Retinal pigment epithelial cell (primary cell): ENCODE data around the gene XYLT1.

Source experiments
- DNase-seq: peaks from one replicate; pipeline ENCODE4 v3.0.0-alpha.2; 2010; ENCODE audit warnings: low read depth
- H3K4me3 ChIP-seq: 2 replicates; pipeline ENCODE4 v1.5.1; 2011; ENCODE audit warnings: mild to moderate bottlenecking, low read length, control low read depth, moderate library complexity
- CTCF ChIP-seq: conservative IDR thresholded peaks from 2 replicates; pipeline ENCODE4 v1.5.1; 2011; ENCODE audit warnings: low read depth, low read length, control low read depth, inconsistent platforms

The XYLT1 gene

GRCh38 chr16:17237350-17237944 lies 233.3 kb downstream of the XYLT1 start:
- no peak overlapping the region for H3K4me3 ChIP-seq
- no peak for DNase-seq
- TF ChIP-seq CTCF, result no peak

- no peak for TF ChIP-seq CTCF
- DNase-seq, result no peak
- no peak overlapping the region for H3K4me3 ChIP-seq
Observed at GRCh38 chr16:17235147-17235815, 235.5 kb downstream of the XYLT1 start.

GRCh38 chr16:17233318-17234002 lies 237.3 kb downstream of the XYLT1 start:
- H3K4me3 ChIP-seq, result no peak overlapping the region
- TF ChIP-seq CTCF, result no peak
- no peak for DNase-seq

- H3K4me3 ChIP-seq, result no peak overlapping the region
- no peak for TF ChIP-seq CTCF
- no peak for DNase-seq
Observed at GRCh38 chr16:17232487-17232886, 238.3 kb downstream of the XYLT1 start.

- TF ChIP-seq CTCF, result no peak
- no peak overlapping the region for H3K4me3 ChIP-seq
- DNase-seq, result no peak
Observed at GRCh38 chr16:17231972-17232371, 238.8 kb downstream of the XYLT1 start.

- TF ChIP-seq CTCF, result no peak
- no peak for DNase-seq
- no peak overlapping the region for H3K4me3 ChIP-seq
Observed at GRCh38 chr16:17230932-17231581, 239.7 kb downstream of the XYLT1 start.
